Measurements from ENCODE around the gene CREG2. TPM values are rescaled to one million over a fixed set of nuclear protein-coding genes. Genes with fewer than 3 reads are reported as not detected.
A peak's percentile ranks its signal among the peaks of the same experiment; 100 is the strongest.

Gene CREG2, protein sequence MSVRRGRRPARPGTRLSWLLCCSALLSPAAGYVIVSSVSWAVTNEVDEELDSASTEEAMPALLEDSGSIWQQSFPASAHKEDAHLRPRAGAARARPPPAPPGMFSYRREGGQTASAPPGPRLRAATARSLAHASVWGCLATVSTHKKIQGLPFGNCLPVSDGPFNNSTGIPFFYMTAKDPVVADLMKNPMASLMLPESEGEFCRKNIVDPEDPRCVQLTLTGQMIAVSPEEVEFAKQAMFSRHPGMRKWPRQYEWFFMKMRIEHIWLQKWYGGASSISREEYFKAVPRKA
- total RNA-seq (2022) (119 and 120 TPM in 2 replicates), Bru-seq, nascent RNA (percentile 86 among the genes with signal in this experiment), BruChase-seq, experiment 1, labeled RNA remaining after a 2-hour chase (percentile 83 among the genes with signal in this experiment), BruChase-seq, experiment 2, labeled RNA remaining after a 6-hour chase (percentile 90 among the genes with signal in this experiment)
- long read RNA-seq, full-length matches to known transcripts, result 168 of 268 reads
- long read RNA-seq, partial matches to known transcripts, result 66 of 268 reads
- long read RNA-seq, other reads (novel, unspliced or antisense), result 34 of 268 reads

DNA sequence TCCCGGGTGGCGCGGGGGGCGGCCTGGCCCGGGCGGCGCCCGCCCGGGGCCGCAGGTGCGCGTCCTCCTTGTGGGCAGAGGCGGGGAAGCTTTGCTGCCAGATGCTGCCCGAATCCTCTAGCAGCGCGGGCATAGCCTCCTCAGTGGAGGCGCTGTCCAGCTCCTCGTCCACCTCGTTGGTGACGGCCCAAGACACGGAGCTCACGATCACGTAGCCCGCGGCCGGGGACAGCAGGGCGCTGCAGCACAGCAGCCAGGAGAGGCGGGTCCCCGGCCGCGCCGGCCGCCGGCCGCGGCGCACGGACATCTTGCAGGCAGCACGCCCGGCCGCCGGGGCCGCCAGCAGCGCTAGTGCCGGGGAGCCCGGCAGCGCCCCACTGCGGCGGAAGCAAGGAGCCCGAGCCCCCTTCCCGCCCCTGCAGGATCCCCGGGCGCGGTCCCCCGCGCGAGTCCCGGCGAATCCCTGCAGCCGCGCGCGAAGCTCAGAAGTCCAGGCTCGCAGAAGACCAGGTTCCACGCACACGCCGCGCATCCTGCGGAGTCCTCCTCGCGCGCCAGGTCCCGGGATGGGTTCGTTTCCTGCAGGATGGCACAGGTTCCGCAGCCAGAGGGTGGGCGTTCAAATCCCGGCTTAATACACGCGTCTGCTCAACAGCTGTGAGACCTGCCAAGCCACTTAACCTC lies at the start of gene CREG2:
Gene CREG2, minus strand, starts transcription at position 353 of the 684 bp plus-strand sequence. Its CDS starts 46 bp downstream, at position 307.
- peak within 1 kb of the TSS; percentile 90 for H3K4me3 ChIP-seq (ENCODE audit: low read depth, low read length)
- no peaks in the 10 kb centered on the region for H3K27me3 Mint-ChIP-seq (ENCODE audit: insufficient read depth, unreplicated experiment)
- H3K27ac Mint-ChIP-seq (ENCODE audit: unreplicated experiment), result peak within 1 kb of the TSS; percentile 45
- TF ChIP-seq, protein P1, sequence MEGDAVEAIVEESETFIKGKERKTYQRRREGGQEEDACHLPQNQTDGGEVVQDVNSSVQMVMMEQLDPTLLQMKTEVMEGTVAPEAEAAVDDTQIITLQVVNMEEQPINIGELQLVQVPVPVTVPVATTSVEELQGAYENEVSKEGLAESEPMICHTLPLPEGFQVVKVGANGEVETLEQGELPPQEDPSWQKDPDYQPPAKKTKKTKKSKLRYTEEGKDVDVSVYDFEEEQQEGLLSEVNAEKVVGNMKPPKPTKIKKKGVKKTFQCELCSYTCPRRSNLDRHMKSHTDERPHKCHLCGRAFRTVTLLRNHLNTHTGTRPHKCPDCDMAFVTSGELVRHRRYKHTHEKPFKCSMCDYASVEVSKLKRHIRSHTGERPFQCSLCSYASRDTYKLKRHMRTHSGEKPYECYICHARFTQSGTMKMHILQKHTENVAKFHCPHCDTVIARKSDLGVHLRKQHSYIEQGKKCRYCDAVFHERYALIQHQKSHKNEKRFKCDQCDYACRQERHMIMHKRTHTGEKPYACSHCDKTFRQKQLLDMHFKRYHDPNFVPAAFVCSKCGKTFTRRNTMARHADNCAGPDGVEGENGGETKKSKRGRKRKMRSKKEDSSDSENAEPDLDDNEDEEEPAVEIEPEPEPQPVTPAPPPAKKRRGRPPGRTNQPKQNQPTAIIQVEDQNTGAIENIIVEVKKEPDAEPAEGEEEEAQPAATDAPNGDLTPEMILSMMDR (IDR thresholded peaks at IDR 0.05; ENCODE audit: insufficient read depth in 1 of 2, low read depth in 1 of 2, low read length in 1 of 2, severe bottlenecking in 1 of 2, unreplicated experiment in 1 of 2), result peak; percentile 70 to 73
- peak; percentile 81 to 92 for DNase-seq
- H3K9me3 Mint-ChIP-seq (ENCODE audit: unreplicated experiment), result peaks cover 1% of the 10 kb centered on the region
- intact Hi-C loops (cut with micrococcal nuclease; ENCODE audit: unreplicated experiment), result loop anchor here (1.0 to 10.0 kb wide), 2 partner anchors 45 to 112 kb away; no protein-coding TSS in a partner anchor
- BruUV-seq (replicated peaks), result no TSS peak
- no peaks in the 10 kb centered on the region for H3K36me3 ChIP-seq (ENCODE audit: control insufficient read depth, insufficient read depth, low read length)
- CTCF ChIA-PET, result interaction anchor here (0.5 to 3.9 kb wide), 15 partner anchors 11 to 445 kb away, joined by 3 to 49 read pairs (median 4); partner anchors contain the start of gene RNF149
- H3K36me3 Mint-ChIP-seq (ENCODE audit: insufficient read depth, unreplicated experiment), result peaks cover 33% of the 10 kb centered on the region
- no peaks in the 10 kb centered on the region for H3K27me3 ChIP-seq (replicated peaks; ENCODE audit: control insufficient read depth, insufficient read depth, low read length)
- no peaks in the 10 kb centered on the region for H3K9me3 ChIP-seq
- peaks cover 12% of the 10 kb centered on the region for H3K4me1 Mint-ChIP-seq (ENCODE audit: low read depth, unreplicated experiment)
- POLR2A ChIA-PET, result interaction anchor here (1.3 to 1.6 kb wide), 2 partner anchors 38 to 45 kb away, joined by 4 to 10 read pairs; no protein-coding TSS in a partner anchor
- peaks cover 13% of the 10 kb centered on the region for H3K4me1 ChIP-seq
- peak within 1 kb of the TSS; percentile 85 for H3K4me3 Mint-ChIP-seq (ENCODE audit: unreplicated experiment)

DNA sequence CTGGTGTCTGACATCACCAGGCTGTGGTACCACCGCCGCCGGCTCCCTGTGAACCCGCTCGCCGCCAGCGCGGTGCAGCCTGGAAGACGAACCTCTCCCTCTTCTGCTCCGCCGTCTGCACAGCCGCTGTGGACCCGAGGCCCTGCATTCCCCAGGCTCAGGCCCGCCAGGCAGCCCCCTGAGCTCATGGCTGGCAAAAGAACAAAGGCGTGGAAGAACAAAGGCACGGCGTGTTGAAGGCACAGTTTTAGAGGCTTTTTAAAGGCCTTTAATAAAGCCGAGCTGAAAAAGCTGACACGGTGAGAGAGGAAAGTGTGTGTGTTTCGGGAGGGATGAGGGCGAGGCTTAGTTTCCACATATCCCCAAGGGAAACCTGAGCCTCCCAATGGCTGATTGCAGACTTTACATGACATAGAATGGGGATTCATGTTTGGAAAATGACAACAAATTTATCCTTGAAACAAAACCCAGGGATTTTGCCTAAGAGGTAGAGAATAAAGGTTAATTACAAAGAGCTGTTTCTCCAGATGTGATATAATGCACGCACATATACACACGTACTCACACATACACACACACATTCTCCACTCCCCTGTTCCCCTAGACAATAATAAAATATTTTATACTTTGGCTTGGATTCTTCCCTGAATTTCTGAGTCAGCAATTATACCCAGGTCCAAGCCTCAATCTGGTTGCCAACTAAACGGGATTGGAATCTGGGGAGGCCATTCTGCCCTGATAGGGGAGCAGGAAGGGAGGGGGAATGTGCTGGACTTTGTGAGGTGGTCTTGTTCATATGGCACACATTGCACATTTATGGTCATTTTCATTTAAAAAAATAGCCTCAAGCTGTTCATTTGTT lies 47.9 kb upstream of the CREG2 start:
- no peaks in the 10 kb centered on the region for H3K36me3 ChIP-seq (ENCODE audit: control insufficient read depth, insufficient read depth, low read length)
- H3K27me3 Mint-ChIP-seq (ENCODE audit: insufficient read depth, unreplicated experiment), result no peaks in the 10 kb centered on the region
- POLR2A ChIA-PET, result no interaction called here
- no peak overlapping the region for H3K4me3 ChIP-seq (ENCODE audit: low read depth, low read length)
- no peak overlapping the region for H3K4me3 Mint-ChIP-seq (ENCODE audit: unreplicated experiment)
- H3K9me3 ChIP-seq, result no peaks in the 10 kb centered on the region
- no peaks in the 10 kb centered on the region for H3K36me3 Mint-ChIP-seq (ENCODE audit: insufficient read depth, unreplicated experiment)
- H3K9me3 Mint-ChIP-seq (ENCODE audit: unreplicated experiment), result no peaks in the 10 kb centered on the region
- CTCF ChIA-PET, result no interaction called here
- H3K27me3 ChIP-seq (replicated peaks; ENCODE audit: control insufficient read depth, insufficient read depth, low read length), result no peaks in the 10 kb centered on the region
- H3K4me1 ChIP-seq, result no peaks in the 10 kb centered on the region
- intact Hi-C loops (cut with micrococcal nuclease; ENCODE audit: unreplicated experiment), result no loop called here
- DNase-seq, result no peak
- BruUV-seq (replicated peaks), result no TSS peak
- H3K27ac Mint-ChIP-seq (ENCODE audit: unreplicated experiment), result no peak overlapping the region
- TF ChIP-seq, protein P1 (IDR thresholded peaks at IDR 0.05; ENCODE audit: insufficient read depth in 1 of 2, low read depth in 1 of 2, low read length in 1 of 2, severe bottlenecking in 1 of 2, unreplicated experiment in 1 of 2), result no peak
- H3K4me1 Mint-ChIP-seq (ENCODE audit: low read depth, unreplicated experiment), result no peaks in the 10 kb centered on the region
